Measurements from ENCODE around the gene MYO5C.

DNA sequence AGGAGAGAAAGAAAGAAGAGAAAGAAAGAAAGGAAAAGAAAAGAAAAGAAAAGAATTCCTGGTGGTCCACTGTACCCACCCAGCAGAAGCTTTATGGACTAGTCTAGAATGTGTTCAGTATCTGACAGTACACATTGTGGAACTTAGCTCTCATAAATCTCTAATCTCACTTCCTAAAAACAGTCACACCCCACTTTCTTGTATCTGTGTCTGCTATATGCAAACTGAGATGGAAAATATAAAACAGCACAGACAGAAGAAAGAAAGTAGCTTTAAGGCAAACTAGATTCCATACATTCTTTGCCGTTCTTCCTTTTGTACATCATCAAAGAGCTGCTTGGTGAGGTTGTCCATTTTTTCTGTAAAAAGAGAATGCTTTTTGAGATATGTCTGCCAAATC, 63.3 kb downstream of the MYO5C start:
- TF ChIP-seq, protein P1, sequence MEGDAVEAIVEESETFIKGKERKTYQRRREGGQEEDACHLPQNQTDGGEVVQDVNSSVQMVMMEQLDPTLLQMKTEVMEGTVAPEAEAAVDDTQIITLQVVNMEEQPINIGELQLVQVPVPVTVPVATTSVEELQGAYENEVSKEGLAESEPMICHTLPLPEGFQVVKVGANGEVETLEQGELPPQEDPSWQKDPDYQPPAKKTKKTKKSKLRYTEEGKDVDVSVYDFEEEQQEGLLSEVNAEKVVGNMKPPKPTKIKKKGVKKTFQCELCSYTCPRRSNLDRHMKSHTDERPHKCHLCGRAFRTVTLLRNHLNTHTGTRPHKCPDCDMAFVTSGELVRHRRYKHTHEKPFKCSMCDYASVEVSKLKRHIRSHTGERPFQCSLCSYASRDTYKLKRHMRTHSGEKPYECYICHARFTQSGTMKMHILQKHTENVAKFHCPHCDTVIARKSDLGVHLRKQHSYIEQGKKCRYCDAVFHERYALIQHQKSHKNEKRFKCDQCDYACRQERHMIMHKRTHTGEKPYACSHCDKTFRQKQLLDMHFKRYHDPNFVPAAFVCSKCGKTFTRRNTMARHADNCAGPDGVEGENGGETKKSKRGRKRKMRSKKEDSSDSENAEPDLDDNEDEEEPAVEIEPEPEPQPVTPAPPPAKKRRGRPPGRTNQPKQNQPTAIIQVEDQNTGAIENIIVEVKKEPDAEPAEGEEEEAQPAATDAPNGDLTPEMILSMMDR (IDR thresholded peaks at IDR 0.05 in 2 of 3, conservative IDR thresholded peaks at IDR 0.05 in 1 of 3; ENCODE audit: control insufficient read depth in 2 of 3, extremely low read depth in 1 of 3, insufficient read depth in 1 of 3, low read depth in 3 of 3, low read length in 3 of 3), result no peak
- TF ChIP-seq POLR2AphosphoS5 (IDR thresholded peaks at IDR 0.05; ENCODE audit: low read length) (no peak), SIN3A (IDR thresholded peaks at IDR 0.05; ENCODE audit: low read depth, low read length) (no peak), SUPT20H (IDR thresholded peaks at IDR 0.05; ENCODE audit: borderline replicate concordance, control insufficient read depth, low read depth, low read length) (no peak), NFIC (IDR thresholded peaks at IDR 0.05; ENCODE audit: low read depth, low read length) (no peak), DPF2 (IDR thresholded peaks at IDR 0.05) (peak; percentile 63; the same call in 1 of the 2 replicates), ETV6 (conservative IDR thresholded peaks at IDR 0.05 in 1 of 2, IDR thresholded peaks at IDR 0.05 in 1 of 2; ENCODE audit: borderline replicate concordance in 1 of 2, low read depth in 1 of 2) (peak in 1 of 2 experiments; percentile 57; a peak in 1 of 4 replicates), RB1 (IDR thresholded peaks at IDR 0.05; ENCODE audit: borderline replicate concordance) (no peak), ZNF274 (IDR thresholded peaks at IDR 0.05; ENCODE audit: insufficient read depth, insufficient read length) (no peak), RFX5 (IDR thresholded peaks at IDR 0.05; ENCODE audit: low read depth, low read length) (no peak), BHLHE40 (IDR thresholded peaks at IDR 0.05; ENCODE audit: borderline replicate concordance in 1 of 2, low read depth in 2 of 2, low read length in 1 of 2) (no peak)
- TF ChIP-seq, protein P2, sequence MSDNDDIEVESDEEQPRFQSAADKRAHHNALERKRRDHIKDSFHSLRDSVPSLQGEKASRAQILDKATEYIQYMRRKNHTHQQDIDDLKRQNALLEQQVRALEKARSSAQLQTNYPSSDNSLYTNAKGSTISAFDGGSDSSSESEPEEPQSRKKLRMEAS (IDR thresholded peaks at IDR 0.05; ENCODE audit: low read depth, low read length), result no peak

Measured in GM12878 (cell line).